H1 (cell line): ENCODE results near the gene ASB11. TPM values are rescaled to one million over a fixed set of nuclear protein-coding genes. Genes with fewer than 3 reads are reported as not detected.

Experiments used
- CTCF ChIA-PET: fragments of 300-600 bp; sonication (Branson Sonifier 250); formaldehyde crosslinking; loops from one replicate; lab custom pipeline; 2021; ENCODE audit not compliant: partially characterized antibody; lab: Charles Lee
- POLR2A ChIA-PET: fragments of 300-600 bp; sonication (Branson Sonifier 250); formaldehyde crosslinking; loops from one replicate; lab custom pipeline; 2021; ENCODE audit warnings: inconsistent platforms; ENCODE audit not compliant: partially characterized antibody; lab: Charles Lee
- DNase-seq, 2 experiments: peaks; one replicate each; pipeline versions ENCODE4 v3.0.0 to v3.0.0-alpha.2; 2010 to 2022; ENCODE audit warnings: low spot score in 2 of 2, low read depth in 1 of 2, mixed read lengths in 1 of 2
- FAIRE-seq: peaks from 2 replicates; lab custom pipeline; 2011; peaks lifted over from hg19 to GRCh38; lab: Jason Lieb, UNC
- H2AFZ ChIP-seq: 2 replicates; pipeline ENCODE4 v1.8.1; 2012; ENCODE audit warnings: low read length, inconsistent platforms
- H2AK5ac ChIP-seq: 2 replicates; pipeline ENCODE4 v1.6.1; 2013; ENCODE audit warnings: low read depth, low read length
- H2BK120ac ChIP-seq: replicated peaks from 2 replicates; pipeline ENCODE3; 2013; ENCODE audit warnings: low read depth, low read length, inconsistent platforms
- H2BK12ac ChIP-seq: 2 replicates; pipeline ENCODE4 v1.6.1; 2013; ENCODE audit warnings: low read depth, low read length
- H2BK15ac ChIP-seq: 2 replicates; pipeline ENCODE4 v1.6.1; 2013; ENCODE audit warnings: low read length
- H2BK20ac ChIP-seq: 2 replicates; pipeline ENCODE4 v1.6.1; 2013; ENCODE audit warnings: low read length
- H2BK5ac ChIP-seq: 2 replicates; pipeline ENCODE4 v1.6.1; 2013; ENCODE audit warnings: low read depth, low read length
- H3K14ac ChIP-seq: 2 replicates; pipeline ENCODE4 v1.6.1; 2013; ENCODE audit warnings: inconsistent platforms; ENCODE audit not compliant: insufficient read length
- H3K18ac ChIP-seq: 2 replicates; pipeline ENCODE4 v1.6.1; 2013; ENCODE audit warnings: low read length; ENCODE audit errors: extremely low read depth
- H3K23ac ChIP-seq: 2 replicates; pipeline ENCODE4 v1.6.1; 2013; ENCODE audit warnings: inconsistent platforms; ENCODE audit not compliant: insufficient read length
- H3K23me2 ChIP-seq: 2 replicates; pipeline ENCODE4 v1.6.1; 2013; ENCODE audit warnings: low read depth, low read length
- H3K27ac ChIP-seq: 2 replicates; pipeline ENCODE4 v1.6.1; 2011; ENCODE audit warnings: low read depth, low read length, inconsistent platforms
- H3K27me3 ChIP-seq, 4 experiments: replicated peaks in 1 of 4; 1 replicate in 1 of 4; 2 replicates in 3 of 4; pipeline versions ENCODE4 v1.6.1 to v1.8.1; 2011 to 2013; ENCODE audit warnings: low read length in 3 of 4, mild to moderate bottlenecking in 3 of 4, inconsistent platforms in 2 of 4, mixed read lengths in 2 of 4, moderate library complexity in 1 of 4; ENCODE audit not compliant: control insufficient read depth in 3 of 4, insufficient read depth in 3 of 4; ENCODE audit errors: extremely low read depth in 1 of 4
- H3K36me3 ChIP-seq, 4 experiments: 2 replicates each; pipeline versions ENCODE4 v1.6.1 to v1.8.1; 2011 to 2013; ENCODE audit warnings: mild to moderate bottlenecking in 4 of 4, low read length in 3 of 4, moderate library complexity in 2 of 4, control low read depth in 1 of 4, inconsistent platforms in 1 of 4; ENCODE audit not compliant: insufficient read depth in 4 of 4, control insufficient read depth in 2 of 4
- H3K4ac ChIP-seq: replicated peaks from 2 replicates; pipeline ENCODE3; 2013; ENCODE audit warnings: low read length, low read depth, mixed read lengths, inconsistent platforms; ENCODE audit not compliant: insufficient read length
- H3K4me1 ChIP-seq, 4 experiments: replicated peaks in 1 of 4; 1 replicate in 1 of 4; 2 replicates in 3 of 4; pipeline versions ENCODE4 v1.6.1 to v1.8.1; 2011 to 2013; ENCODE audit warnings: low read length in 3 of 4, inconsistent platforms in 2 of 4, mixed read lengths in 1 of 4; ENCODE audit not compliant: insufficient read depth in 4 of 4, control insufficient read depth in 3 of 4
- H3K4me2 ChIP-seq, 2 experiments: 2 replicates each; pipeline versions ENCODE4 v1.6.1 to v1.8.1; 2011 to 2013; ENCODE audit warnings: low read depth in 2 of 2, low read length in 2 of 2, control low read depth in 1 of 2, inconsistent platforms in 1 of 2, mild to moderate bottlenecking in 1 of 2; ENCODE audit not compliant: insufficient read depth in 1 of 2
- H3K4me3 ChIP-seq, 4 experiments: fragments of 200-600, 300-600 bp in 1 of 4; sonication (generic), shearing (Covaris generic), sonication (Bioruptor Twin) in 1 of 4; 2 replicates each; pipeline versions ENCODE4 v1.5.1 to v1.8.1; 2011 to 2016; ENCODE audit warnings: low read length in 4 of 4, low read depth in 3 of 4, control low read depth in 2 of 4, inconsistent platforms in 2 of 4, mild to moderate bottlenecking in 2 of 4, mixed read lengths in 1 of 4, moderate library complexity in 1 of 4; ENCODE audit not compliant: insufficient read depth in 2 of 4; ENCODE audit errors: extremely low read depth in 1 of 4
- H3K56ac ChIP-seq: replicated peaks from 2 replicates; pipeline ENCODE3; 2013; ENCODE audit warnings: low read depth, mild to moderate bottlenecking, mixed read lengths, low read length, inconsistent platforms; ENCODE audit not compliant: insufficient read length
- H3K79me1 ChIP-seq: 2 replicates; pipeline ENCODE4 v1.6.1; 2013; ENCODE audit warnings: low read depth, low read length, control low read depth
- H3K79me2 ChIP-seq, 2 experiments: 2 replicates each; pipeline versions ENCODE4 v1.6.1 to v1.8.1; 2012 to 2013; ENCODE audit warnings: low read length in 2 of 2, mild to moderate bottlenecking in 2 of 2, inconsistent platforms in 1 of 2; ENCODE audit not compliant: insufficient read depth in 2 of 2, control insufficient read depth in 1 of 2
- H3K9ac ChIP-seq, 4 experiments: replicated peaks in 1 of 4; 1 replicate in 1 of 4; 2 replicates in 3 of 4; pipeline versions ENCODE4 v1.6.1 to v1.8.1; 2011 to 2013; ENCODE audit warnings: low read depth in 3 of 4, low read length in 3 of 4, control low read depth in 2 of 4, mild to moderate bottlenecking in 2 of 4, moderate library complexity in 2 of 4, inconsistent platforms in 1 of 4; ENCODE audit errors: extremely low read depth in 1 of 4
- H3K9me3 ChIP-seq, 2 experiments: 2 replicates each; pipeline versions ENCODE4 v1.6.1 to v1.8.1; 2012 to 2013; ENCODE audit warnings: mild to moderate bottlenecking in 2 of 2, moderate library complexity in 2 of 2, control low read depth in 1 of 2, inconsistent platforms in 1 of 2, low read depth in 1 of 2, low read length in 1 of 2, mixed read lengths in 1 of 2; ENCODE audit not compliant: insufficient read depth in 2 of 2
- H4K20me1 ChIP-seq, 2 experiments: replicated peaks in 1 of 2; 2 replicates each; pipeline versions ENCODE3 to v1.8.1; 2011 to 2013; ENCODE audit warnings: inconsistent platforms in 2 of 2, low read length in 2 of 2, mild to moderate bottlenecking in 1 of 2; ENCODE audit not compliant: insufficient read depth in 2 of 2, control insufficient read depth in 1 of 2
- H4K5ac ChIP-seq: 2 replicates; pipeline ENCODE4 v1.6.1; 2013; ENCODE audit warnings: low read length, low read depth, mixed read lengths, inconsistent platforms; ENCODE audit not compliant: insufficient read length
- H4K8ac ChIP-seq: 2 replicates; pipeline ENCODE4 v1.8.0; 2013; ENCODE audit warnings: mild to moderate bottlenecking, moderate library complexity, low read length, inconsistent platforms; ENCODE audit not compliant: insufficient read depth; ENCODE audit errors: extremely low read depth
- H4K91ac ChIP-seq: replicated peaks from 2 replicates; pipeline ENCODE3; 2013; ENCODE audit warnings: low read length, mixed read lengths, inconsistent platforms; ENCODE audit not compliant: insufficient read length
- CTCF ChIP-seq, 3 experiments: IDR thresholded peaks; 1 replicate in 2 of 3; 2 replicates in 1 of 3; pipeline versions ENCODE4 v1.5.1 to v1.6.1; 2011; ENCODE audit warnings: low read length in 3 of 3, mild to moderate bottlenecking in 3 of 3, inconsistent platforms in 2 of 3, low read depth in 1 of 3, moderate library complexity in 1 of 3; ENCODE audit not compliant: insufficient read depth in 1 of 3; ENCODE audit errors: control extremely low read depth in 1 of 3
- RAD21 ChIP-seq, 2 experiments: IDR thresholded peaks in 1 of 2; conservative IDR thresholded peaks in 1 of 2; 2 replicates each; pipeline ENCODE4 v1.6.1; 2011; ENCODE audit warnings: low read depth in 2 of 2, low read length in 2 of 2, improper control_type of control experiment in 1 of 2, inconsistent platforms in 1 of 2, mild to moderate bottlenecking in 1 of 2, moderate library complexity in 1 of 2
- SP1 ChIP-seq: IDR thresholded peaks from 2 replicates; pipeline ENCODE4 v1.6.1; 2011; ENCODE audit warnings: low read depth, low read length
- TEAD4 ChIP-seq: IDR thresholded peaks from 2 replicates; pipeline ENCODE4 v1.6.1; 2012; ENCODE audit warnings: low read depth, low read length, inconsistent platforms, mixed read lengths
- WGBS, 2 experiments: shearing (Covaris generic) in 1 of 2; methylation state at CpG; one replicate each; pipeline versions ENCODE4 v1.1.6 to v1.1.7; 2013 to 2015; ENCODE audit warnings: low lambda C conversion rate in 2 of 2, mixed read lengths in 2 of 2, inconsistent platforms in 1 of 2, low coverage in 1 of 2, missing lambda C conversion rate in 1 of 2; ENCODE audit not compliant: insufficient replicate concordance in 2 of 2, insufficient coverage in 1 of 2, insufficient read length in 1 of 2; ENCODE audit errors: extremely low coverage in 1 of 2, missing lambda C conversion rate in 1 of 2; 5-methylcytosine and 5-hydroxymethylcytosine counted together
- polyA plus RNA-seq, 7 experiments: library from polyadenylated mRNA; depleted of rRNA in 3 of 7; stranded (reverse) in 5 of 7; unstranded in 2 of 7; fragments of >200 nt in 5 of 7; fragments of 200-250 nt in 2 of 7; gene quantifications; 1 replicate in 5 of 7; 2 replicates in 1 of 7; 4 replicates in 1 of 7; pipeline versions ENCODE4 v1.2.1 to v1.2.3, GENCODE V29; 2011 to 2013; ENCODE audit warnings: missing spikeins in 2 of 7, mixed read lengths in 2 of 7
- total RNA-seq: library from RNA; stranded (reverse); fragmentation: NEBNext Ultra II Directional; extraction: Animal tissue kit (Norgen Biotek cat#: 25700); gene quantifications from 2 replicates; pipeline ENCODE4 v1.2.1, GENCODE V29; 2021

ASB11 gene
- total and polyA plus RNA-seq, 2 of the 8 experiments (the other 6 are each of a cell fraction or from before 2014, with no cell fraction given) = not detected

- H3K14ac ChIP-seq = no peak overlapping the region
- peak; percentile 98 for FAIRE-seq
- H2AFZ ChIP-seq = no peak overlapping the region
- TF ChIP-seq TEAD4 (no peak), CTCF (IDR thresholded peaks at IDR 0.05; ENCODE audit: control extremely low read depth in 1 of 3, insufficient read depth in 1 of 3, low read depth in 1 of 3, low read length in 3 of 3) (peak in 2 of 3 experiments; percentile 50 to 55; a peak in 3 of 4 replicates), SP1 (no peak), RAD21 (IDR thresholded peaks at IDR 0.05 in 1 of 2, conservative IDR thresholded peaks at IDR 0.05 in 1 of 2; ENCODE audit: low read depth in 2 of 2, low read length in 2 of 2) (peak; percentile 73 to 81)
- no peak overlapping the region for H3K27ac ChIP-seq
- H3K23me2 ChIP-seq = no peaks in the 10 kb centered on the region
- no peak for DNase-seq
- no peak overlapping the region for H3K4ac ChIP-seq
- H3K9me3 ChIP-seq = no peaks in the 10 kb centered on the region
- H3K4me2 ChIP-seq = no peak overlapping the region
- H2BK20ac ChIP-seq = no peak overlapping the region
- POLR2A ChIA-PET = no interaction called here
- no peak overlapping the region for H3K9ac ChIP-seq
- no peaks in the 10 kb centered on the region for H3K79me1 ChIP-seq
- no peak overlapping the region for H2BK120ac ChIP-seq
- H3K56ac ChIP-seq = no peak overlapping the region
- no peaks in the 10 kb centered on the region for H3K36me3 ChIP-seq
- no peak overlapping the region for H3K4me3 ChIP-seq
- no peak overlapping the region for H4K91ac ChIP-seq
- H3K4me1 ChIP-seq = no peaks in the 10 kb centered on the region
- H2BK15ac ChIP-seq = no peak overlapping the region
- no peak overlapping the region for H2AK5ac ChIP-seq
- no peak overlapping the region for H2BK12ac ChIP-seq
- no peak overlapping the region for H4K5ac ChIP-seq
- H3K23ac ChIP-seq = no peak overlapping the region
- no peak overlapping the region for H4K8ac ChIP-seq
- 39% methylated on average over 2 of the region's 2 CpGs; no CpG with 5 or more reads in 1 of the 2 experiments for WGBS, 2 experiments
- CTCF ChIA-PET = interaction anchor here (0.6 to 6.7 kb wide), 21 partner anchors 9 to 307 kb away, joined by 3 to 106 read pairs (median 4); no protein-coding TSS in a partner anchor
- H4K20me1 ChIP-seq = no peaks in the 10 kb centered on the region
- no peak overlapping the region for H3K18ac ChIP-seq
- H2BK5ac ChIP-seq = no peak overlapping the region
- H3K27me3 ChIP-seq = no peaks in the 10 kb centered on the region
- H3K79me2 ChIP-seq = no peaks in the 10 kb centered on the region
Observed at GRCh38 chrX:15349046-15349445, 33.6 kb upstream of the ASB11 start.
